ENCODE data around the gene AKAP3. TPM values are rescaled to one million over a fixed set of nuclear protein-coding genes. Genes with fewer than 3 reads are reported as not detected.

Gene AKAP3
- 1.1 and 2.0 TPM in 2 replicates for total RNA-seq (2014; rRNA removed; shearing (Covaris generic))

DNA sequence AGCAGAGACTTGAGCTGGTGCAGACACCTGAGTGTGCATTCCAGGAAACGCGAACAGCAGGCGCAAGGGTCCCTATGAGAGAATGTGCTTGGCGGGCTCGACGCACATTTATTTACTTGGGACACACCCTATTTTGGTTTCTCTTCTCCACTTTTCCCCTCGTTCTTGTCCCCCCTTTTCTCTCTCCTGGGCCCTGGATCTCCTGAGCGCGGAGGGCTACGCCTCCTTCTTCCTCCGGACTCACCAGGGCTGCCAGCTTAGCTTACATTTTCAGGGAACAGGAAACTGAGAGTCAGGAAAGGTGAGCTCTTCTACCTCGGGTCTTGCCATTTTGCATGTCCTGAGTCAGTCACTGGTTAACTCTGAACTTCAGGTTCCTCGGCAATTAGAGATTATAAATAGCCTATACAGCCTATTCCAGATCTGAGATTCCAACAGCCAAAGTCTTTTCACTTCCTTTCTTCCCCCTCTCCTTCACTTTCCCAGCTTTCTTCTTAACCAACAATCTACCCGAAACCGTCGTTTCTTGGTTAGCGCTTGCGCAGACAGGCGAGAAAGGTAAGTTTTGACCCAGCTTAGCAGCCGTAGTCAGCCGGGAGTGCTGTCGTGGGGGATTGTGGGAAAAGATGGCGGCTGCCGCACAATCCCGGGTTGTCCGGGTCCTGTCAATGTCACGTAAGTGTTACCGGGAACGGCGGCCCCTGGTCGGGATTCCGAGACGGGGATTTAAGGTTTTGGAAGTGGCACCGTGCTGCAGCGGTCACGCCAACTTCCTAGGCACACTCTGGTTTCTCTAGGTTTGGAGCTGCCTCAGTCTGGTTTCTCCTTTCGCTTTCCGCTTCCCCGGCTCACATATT, at the start of gene AKAP3, which contains the start of gene NDUFA9:
AKAP3 (minus strand) TSS at position 551 of the 857 bp plus-strand sequence. CDS start 10,855 bp downstream, outside the sequence.
NDUFA9 (plus strand) TSS at position 614 of the 857 bp plus-strand sequence; CDS start at position 627, 13 bp downstream.
- peak; percentile 83 for DNase-seq (ENCODE audit: low read depth)

DNA sequence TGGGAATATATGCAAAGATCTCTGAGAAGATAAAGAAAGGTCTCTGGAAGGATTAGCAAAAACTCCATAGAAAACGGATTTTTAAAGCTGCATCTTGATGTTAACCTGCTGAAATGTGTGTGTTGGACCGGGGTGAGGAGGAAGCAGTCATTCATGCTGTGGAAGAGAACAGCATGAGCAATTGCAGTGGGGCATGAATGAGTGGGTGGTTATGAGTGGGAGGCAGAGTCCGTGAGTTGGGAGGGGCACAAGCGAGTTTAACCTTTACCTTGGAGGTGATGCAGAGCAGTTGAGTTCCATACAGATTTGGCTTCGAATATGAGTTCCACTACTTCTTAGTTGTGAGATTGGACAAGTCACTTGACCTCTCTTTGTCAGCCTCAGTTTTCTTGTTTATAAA, 41.9 kb upstream of the AKAP3 start:
- DNase-seq (ENCODE audit: low read depth): no peak

DNA sequence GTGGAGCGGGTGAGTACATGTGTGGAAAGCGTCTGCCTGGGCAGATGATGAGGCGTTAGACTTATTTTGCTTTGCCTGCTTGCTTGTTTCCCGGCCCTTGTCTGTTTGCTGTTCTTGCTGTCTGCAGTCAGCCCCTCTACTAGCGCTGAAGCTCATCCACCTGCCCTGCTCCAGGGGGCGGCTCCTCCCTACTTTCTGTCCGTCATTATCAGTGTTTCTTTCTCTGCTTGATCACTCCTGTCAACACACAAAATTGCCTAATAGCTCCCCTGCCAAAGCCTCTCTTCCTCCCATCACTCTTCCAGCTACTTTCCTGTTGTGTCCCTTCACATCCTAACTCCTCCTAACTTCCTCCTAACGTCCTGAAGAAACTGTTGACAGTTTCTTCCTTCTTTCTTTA, 36.5 kb upstream of the AKAP3 start:
- DNase-seq (ENCODE audit: low read depth): no peak

DNA sequence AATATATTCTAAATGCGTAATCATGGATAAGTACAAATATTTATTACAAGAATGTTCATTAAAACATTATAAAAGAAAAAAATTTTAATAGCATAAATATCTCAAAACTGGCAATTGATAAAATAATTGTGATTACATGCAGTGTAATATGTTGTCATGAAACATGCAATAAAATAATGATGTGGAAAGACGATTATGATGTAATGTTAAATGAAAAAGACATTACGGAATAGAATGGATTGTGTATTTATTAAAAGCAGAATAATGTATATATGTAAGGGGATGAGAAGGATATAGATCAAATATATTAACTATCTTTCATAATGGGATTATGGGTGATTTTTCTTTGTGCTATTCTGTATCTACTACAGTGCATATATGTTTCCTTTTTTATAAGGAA, 32.9 kb upstream of the AKAP3 start:
- DNase-seq (ENCODE audit: low read depth): no peak

DNA sequence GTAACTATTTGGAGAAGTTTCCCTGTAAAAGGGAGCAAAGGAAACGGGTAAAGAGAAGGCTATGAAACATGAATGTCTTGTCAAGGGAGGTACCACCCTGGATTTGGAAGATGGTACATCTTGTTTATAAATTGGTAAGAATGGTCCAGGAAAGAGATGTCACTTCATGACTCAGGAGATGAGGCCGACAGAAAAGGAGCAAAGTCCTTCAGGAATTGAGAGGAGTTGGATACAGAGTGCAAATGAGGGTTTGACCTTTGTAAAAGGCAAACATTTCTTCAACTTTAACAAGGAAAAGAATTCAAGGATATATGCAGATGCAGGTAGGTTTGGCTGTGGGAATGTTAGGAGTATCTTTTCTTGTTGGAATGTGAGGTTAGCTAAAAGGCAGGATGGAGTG, 30.9 kb upstream of the AKAP3 start:
- DNase-seq (ENCODE audit: low read depth): no peak

DNA sequence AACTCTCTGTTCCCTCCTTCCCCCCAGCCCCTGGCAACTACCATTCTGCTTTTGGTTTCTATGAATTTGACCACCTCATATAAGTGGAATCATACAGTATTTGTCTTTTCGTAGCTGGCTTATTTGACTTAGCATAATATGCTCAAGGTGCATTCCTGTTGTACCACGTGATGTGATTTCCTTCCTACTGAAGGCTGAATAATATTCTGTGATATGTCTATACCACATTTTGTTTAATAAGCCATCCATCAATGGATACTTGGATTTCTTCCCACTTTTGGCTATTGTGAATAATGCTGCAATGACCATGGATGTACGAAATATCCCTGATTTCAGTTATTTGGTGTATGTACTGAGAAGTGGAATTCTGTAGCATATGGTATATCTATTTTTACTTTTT, 16.4 kb upstream of the AKAP3 start:
- DNase-seq (ENCODE audit: low read depth): no peak

DNA sequence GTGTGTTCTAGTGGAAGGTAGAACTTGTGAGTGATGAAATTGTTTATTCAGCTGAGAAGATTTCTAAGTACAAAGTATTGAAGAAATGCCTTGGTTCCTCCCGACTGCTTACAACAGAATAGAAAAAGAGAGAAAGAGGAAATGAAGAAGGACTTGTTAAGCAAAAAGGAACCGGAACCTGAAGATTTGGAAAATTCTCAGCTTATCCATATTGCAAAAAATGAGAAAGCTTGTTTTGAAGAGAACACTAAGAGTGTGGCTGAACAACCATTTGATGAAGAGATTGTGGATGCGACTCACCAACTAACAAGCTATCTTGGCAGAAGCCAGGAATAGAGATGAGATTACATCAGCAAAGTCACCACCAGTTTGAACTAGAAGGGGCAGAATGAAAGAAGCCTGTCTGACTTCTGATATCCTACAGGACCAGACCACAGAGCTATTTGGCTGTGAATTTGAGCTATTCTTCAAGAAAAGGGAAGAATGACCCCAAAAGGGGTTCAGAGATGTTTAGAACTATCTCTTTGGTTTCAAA, 15.2 kb upstream of the AKAP3 start:
- peak; percentile 77 for DNase-seq (ENCODE audit: low read depth)

DNA sequence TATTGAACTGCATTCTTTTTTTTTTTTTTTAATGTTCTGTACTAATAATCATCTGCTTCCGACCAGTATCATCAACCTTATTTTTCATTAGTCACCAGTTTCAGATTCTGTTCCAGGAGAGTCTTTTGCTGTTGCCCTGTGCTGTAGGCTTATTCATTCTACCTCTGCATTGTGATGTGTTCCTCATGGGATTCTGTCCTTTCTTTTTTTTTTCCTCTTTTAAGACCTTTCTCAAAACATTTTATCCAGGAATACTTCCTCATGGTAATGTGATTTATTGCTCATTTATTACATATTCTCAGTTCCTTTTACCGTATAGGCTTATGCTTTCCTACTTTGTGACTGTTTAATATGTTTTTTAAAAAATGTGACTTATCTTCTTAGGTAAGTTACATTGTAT, 4.8 kb upstream of the AKAP3 start:
- no peak for DNase-seq (ENCODE audit: low read depth)

DNA sequence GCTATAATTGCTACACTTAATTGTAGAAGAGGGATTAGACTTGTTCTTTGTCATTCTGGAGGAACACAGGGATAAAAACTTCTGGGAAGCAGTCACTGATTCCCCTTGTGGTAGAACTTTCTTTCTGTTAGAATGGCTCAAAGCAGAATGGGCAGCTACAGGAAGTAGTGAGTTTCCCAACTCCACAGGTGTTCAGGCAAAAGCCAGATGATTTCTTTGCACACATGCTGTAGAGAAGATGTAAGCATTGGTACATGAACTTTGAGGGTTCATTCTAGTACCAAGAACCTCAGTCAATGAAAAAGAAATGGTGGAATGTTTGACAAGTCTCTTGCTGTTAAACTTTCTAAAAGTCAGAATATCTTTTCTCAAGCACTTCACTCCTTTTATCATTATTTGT, 4.4 kb upstream of the AKAP3 start:
- DNase-seq (ENCODE audit: low read depth): no peak

DNA sequence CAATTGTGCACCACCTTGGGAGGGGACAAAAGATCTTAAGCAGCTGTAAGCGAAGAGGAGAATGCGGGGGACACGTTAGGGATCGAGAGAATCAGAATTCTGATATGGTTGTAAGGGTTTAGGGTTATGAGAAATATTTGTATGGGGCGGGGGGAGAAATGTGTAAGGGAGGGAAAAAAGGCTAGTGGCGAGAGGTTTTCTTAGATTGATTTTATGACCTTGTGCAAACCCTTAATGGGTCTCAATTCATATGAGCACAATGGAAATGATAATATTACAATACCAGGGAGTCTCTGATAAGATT, 459 bp upstream of the AKAP3 start:
- DNase-seq (ENCODE audit: low read depth): no peak

DNA sequence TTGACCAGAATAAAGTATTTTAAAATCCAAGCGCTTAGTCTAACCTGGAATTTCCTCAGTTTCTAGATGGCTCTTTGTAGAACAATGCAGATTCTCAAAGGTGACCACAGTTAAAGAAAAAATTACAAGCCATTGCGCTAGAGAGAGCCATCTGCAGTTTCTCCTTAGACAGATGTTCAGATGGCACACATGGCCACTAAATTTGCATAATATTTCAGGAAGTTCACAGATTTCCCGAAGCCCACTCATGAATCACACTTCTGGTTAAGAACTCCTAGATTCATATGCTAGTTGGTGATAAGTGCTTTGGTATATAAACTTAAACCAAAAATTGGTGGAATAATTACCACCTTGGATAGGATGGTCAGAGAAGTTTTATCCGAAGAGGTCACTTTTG, 749 bp downstream of the AKAP3 start:
- DNase-seq (ENCODE audit: low read depth): no peak

DNA sequence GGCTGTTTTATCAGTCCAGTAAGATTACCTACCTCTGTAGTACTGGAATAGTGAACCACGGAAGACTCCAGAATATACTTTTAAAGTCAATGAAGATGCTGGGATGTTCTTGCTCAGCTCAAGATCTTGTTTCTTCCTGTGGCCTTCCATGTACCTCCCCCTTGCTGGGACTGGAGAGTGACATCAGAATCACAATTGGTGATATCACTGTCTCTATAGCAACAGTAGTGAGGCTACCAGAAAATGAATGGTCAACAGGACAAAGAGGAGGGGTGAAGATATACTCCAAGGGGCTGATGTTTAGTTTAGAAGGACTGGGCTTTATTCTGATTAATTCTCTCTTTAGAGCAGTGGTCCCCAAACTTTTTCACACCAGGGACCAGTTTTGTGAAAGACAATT, 3.8 kb downstream of the AKAP3 start:
- DNase-seq (ENCODE audit: low read depth): no peak

DNA sequence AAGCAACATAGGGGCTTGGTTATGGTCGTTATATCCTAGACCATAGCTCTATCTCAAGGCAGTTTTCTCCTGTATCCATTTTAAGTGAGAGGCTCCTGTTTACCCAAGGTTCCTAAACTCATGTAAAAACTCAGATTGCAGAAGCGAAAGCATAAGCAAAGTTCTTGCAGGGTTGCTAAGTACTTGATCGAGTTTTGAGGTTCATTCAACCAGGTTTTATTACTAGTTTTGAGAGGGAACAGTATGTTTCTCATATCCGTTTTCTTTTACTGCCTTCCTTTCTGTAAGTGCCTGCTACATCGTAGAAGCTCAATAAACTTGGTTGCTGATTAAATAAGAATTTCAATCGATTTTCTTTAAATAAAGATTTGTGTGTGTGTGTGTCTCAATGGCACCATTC, 5.1 kb downstream of the AKAP3 start:
- no peak for DNase-seq (ENCODE audit: low read depth)

DNA sequence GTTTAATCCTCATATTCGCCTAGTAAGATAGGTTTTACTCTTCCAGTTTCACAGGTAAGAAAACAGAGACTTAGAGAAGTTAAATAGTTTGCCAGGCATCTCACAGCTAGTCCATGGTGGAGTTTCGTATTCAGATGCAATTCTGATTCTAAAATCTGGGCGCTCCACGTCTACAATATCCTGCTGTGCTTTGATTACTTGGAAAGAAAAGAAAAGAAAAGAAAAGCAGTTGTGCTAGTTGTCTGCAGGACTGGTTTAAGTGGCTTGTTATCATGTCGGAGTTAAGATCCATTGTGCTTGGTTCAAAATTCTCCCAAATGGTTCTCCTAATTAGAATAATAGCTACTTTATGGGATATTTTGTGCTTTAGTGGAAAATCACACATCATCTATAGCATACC, 18.6 kb downstream of the AKAP3 start:
- DNase-seq (ENCODE audit: low read depth): no peak

DNA sequence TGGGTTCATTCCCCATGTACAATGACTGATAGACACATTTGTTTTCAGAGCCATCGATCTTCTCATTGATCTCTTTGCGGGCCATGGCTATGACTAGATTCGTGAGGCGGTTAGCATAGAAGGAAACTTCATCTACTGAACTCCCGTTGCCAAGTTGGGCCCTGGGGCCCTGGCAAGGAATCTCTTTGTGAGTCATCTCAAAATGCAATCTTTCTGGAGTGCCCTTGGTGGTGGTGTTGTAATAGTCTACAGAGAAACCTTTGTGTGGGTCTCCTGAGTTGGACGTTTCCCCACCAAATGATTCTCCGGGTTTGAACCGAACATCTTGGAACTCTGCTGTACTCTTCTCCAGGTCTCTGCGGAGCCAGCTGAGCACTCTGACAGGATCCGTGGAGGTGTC, 20.4 kb downstream of the AKAP3 start:
- DNase-seq (ENCODE audit: low read depth): peak; percentile 8

DNA sequence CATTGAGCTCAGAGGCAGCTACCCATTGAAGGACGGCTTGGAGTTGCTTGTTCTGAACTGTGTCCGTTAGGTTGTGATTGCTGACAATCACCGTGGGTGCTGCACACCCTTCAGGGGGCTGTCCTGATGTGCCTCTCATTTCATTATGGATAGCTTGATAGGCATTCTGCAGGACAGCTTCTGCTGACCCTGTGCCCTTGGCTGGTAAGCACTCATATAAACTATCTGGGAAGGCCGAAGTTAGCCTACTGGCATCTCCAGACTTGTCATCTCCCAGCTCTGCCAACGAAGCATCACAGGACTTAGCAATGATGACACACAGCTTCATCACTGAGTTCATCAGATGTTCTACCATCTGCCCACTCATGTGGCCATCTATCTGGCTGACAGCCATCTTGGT, 22.3 kb downstream of the AKAP3 start:
- no peak for DNase-seq (ENCODE audit: low read depth)

DNA sequence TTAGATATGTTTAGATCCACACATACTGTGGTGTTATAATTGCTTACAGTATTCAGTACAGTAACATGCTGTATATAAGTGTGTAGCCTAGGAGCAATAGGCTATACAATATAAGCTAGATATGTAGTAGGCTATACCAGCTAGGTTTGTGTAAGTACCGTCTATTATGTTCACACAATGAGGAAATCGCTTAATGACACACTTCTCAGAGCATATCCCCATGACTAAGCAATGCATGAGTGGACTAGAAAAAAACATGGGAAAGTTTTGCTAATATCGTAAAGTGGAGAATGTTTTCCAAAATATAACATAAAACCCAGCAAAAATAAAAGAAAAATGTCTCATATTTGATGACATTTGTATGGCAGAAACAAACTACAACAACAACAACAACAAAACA, 27.3 kb downstream of the AKAP3 start:
- no peak for DNase-seq (ENCODE audit: low read depth)

DNA sequence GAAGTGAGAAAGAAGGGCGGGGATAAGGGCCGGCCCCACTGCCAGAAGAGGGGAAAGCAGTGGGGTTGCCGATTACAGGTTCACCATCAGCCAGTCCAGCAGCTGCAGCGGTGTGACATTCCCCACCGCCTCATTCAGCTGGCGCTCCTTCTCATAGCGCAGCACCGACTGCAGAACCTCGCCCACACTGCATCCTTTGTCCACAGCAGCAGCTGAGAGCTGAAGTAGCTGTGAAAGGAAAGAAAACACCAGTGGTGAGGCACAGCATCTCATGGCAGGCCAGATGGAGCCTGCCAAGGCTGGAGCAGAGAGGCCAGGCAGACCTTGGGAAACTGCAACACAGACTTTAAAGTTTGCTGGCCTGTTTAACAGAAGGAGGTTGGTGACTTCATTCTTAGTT, 33.2 kb downstream of the AKAP3 start:
- no peak for DNase-seq (ENCODE audit: low read depth)

DNA sequence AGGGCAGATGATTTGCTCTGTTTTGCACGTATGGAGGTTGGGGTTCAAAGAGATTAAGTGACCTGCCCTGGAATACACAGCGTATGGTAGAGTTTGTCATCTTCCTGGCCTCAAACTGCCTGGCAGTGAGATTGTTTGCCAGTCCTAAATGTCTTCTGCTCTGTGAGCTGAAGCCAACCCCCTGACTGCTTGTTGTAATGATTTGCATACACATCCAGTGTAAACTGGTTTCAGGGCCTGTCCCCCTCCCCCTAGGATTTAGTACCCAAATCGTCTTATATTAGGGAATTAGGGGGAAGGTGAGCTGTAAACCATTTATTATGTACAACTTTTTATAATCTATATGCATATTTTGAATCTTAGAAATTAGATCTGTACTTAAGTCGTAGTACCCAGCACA, 38.4 kb downstream of the AKAP3 start:
- no peak for DNase-seq (ENCODE audit: low read depth)

DNA sequence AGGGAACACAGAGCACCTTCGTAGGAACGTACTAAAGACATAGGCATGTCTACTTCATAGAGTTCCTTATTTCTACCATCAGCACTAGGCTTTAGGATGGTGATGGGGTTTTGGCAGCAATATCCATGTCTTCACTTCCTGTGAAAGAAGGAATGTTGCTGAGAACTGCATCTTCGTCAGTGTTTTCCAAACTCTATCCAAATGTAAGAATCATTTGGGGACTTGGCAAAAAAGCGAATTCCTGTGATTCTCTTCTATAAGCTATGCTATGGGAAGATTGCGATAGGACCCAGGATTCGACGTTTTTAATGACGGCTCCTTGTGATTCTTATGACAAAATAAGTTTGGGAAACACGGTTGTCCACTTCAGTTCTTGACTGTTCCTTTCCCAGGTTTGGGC, 39.8 kb downstream of the AKAP3 start:
- no peak for DNase-seq (ENCODE audit: low read depth)

DNA sequence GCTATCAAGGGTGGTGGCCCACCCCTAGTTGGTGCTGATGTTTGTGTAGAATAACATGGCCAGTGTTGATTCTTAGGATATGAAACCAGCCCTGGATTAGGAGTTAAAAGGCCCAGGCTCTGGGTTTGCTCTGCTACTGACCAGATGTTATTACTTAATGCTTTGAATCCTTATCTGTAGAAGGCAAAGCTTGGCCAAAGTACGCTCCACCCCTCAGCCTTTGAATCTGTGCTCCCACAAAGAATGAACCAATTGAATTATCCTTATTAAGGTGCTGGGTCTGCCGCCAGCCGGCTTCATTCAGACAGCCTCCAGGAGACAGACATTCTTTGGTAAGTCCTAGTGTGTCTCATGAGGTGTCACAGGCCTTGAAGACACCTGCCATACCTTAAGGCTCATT, 41.8 kb downstream of the AKAP3 start:
- DNase-seq (ENCODE audit: low read depth): no peak

DNA sequence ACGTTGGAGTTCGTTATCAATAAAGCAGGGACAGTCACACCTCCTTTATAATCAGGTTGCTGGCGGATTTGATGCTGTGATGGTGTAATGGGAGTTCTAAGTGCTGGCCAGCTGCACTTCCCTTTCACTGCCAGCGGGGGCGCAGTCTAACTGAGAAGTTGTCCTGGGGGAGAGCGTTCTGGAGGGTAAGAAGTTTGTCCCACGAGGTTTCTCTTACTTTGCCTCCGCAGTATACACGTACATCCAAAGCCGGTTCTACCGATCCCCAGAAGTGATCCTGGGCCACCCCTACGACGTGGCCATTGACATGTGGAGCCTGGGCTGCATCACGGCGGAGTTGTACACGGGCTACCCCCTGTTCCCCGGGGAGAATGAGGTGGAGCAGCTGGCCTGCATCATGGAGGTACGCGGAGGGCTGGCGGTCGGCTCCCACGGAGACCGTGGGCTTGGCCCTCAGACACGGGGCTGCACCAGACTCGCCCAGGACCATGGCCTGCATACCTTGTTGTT, 44.1 kb downstream of the AKAP3 start:
- DNase-seq (ENCODE audit: low read depth): peak; percentile 82

DNA sequence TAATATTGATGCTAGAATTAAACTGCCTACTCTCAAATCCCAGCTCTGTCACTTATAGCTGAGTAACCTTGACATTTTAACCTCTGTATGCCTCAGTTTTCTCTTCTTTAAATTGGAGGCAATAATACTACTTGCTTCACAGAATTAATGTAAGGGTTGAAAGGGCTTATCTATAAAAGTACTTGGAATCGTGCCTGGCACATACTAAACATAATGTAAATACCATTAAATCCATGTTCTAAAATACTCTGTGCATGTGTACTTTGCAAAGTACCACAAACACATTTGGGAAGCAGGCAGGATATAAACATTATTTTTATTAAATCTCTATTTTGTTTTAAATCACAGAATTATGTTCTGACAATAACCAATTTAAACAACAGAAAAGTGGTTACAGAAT, 44.9 kb downstream of the AKAP3 start:
- no peak for DNase-seq (ENCODE audit: low read depth)

DNA sequence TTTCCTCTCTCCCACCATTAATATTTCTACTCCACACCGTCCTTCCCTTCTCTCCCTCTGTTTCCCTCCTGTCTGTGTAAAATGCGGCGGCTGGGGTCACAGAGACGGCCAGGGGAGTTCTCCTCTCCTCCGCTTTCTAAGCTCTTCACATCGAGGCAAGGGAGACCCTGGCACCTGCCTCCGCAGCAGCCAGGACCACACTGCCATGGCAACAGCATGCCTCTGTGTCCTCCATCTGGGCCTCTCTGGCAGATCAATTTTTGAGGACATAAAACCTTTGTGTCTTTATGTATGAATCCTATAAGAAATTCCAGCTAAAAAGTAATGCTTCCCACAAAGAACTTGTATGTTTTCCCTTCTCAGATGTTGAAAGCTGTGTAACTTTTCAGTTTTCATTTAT, 45.4 kb downstream of the AKAP3 start:
- no peak for DNase-seq (ENCODE audit: low read depth)

Measured in M059J (cell line).